H9 (cell line): ENCODE measurements around the gene OLA1. TPM values are rescaled to one million over a fixed set of nuclear protein-coding genes. Genes with fewer than 3 reads are reported as not detected.
"Not testable (repeated sequence)": the region's sequence is repeated elsewhere in the genome, so short reads cannot be mapped to it uniquely, and the experiment has no call there.

ENCODE experiments used
- DNase-seq: peaks from one replicate; pipeline ENCODE4 v3.0.0-alpha.2; 2017
- H2AFZ ChIP-seq: one replicate; pipeline ENCODE4 v1.6.1; 2013; ENCODE audit warnings: mild to moderate bottlenecking, low read length, control low read depth, moderate library complexity
- H2AK5ac ChIP-seq: 2 replicates; pipeline ENCODE4 v1.6.1; 2013; ENCODE audit warnings: low read length, control low read depth, mixed read lengths; ENCODE audit not compliant: insufficient read length
- H2BK120ac ChIP-seq: one replicate; pipeline ENCODE4 v1.6.1; 2013; ENCODE audit warnings: low read depth, mild to moderate bottlenecking, low read length, control low read depth, inconsistent platforms; ENCODE audit not compliant: poor library complexity, severe bottlenecking
- H2BK12ac ChIP-seq: 2 replicates; pipeline ENCODE4 v1.6.1; 2013; ENCODE audit warnings: low read length, control low read depth, mixed read lengths, low read depth; ENCODE audit not compliant: insufficient read length
- H2BK15ac ChIP-seq: 2 replicates; pipeline ENCODE4 v1.6.1; 2013; ENCODE audit warnings: low read depth, low read length, control low read depth
- H2BK20ac ChIP-seq: one replicate; pipeline ENCODE4 v1.6.1; 2013; ENCODE audit warnings: low read depth, mild to moderate bottlenecking, low read length, control low read depth, inconsistent platforms; ENCODE audit not compliant: poor library complexity, severe bottlenecking
- H2BK5ac ChIP-seq: 2 replicates; pipeline ENCODE4 v1.6.1; 2013; ENCODE audit warnings: low read length, control low read depth, mixed read lengths; ENCODE audit not compliant: insufficient read length
- H3K14ac ChIP-seq: 2 replicates; pipeline ENCODE4 v1.6.1; 2013; ENCODE audit warnings: low read length, control low read depth; ENCODE audit not compliant: insufficient read depth
- H3K18ac ChIP-seq: 2 replicates; pipeline ENCODE4 v1.6.1; 2013; ENCODE audit warnings: low read depth, mild to moderate bottlenecking, mixed read lengths, low read length, control low read depth; ENCODE audit not compliant: insufficient read length
- H3K23ac ChIP-seq: 2 replicates; pipeline ENCODE4 v1.6.1; 2013; ENCODE audit warnings: low read length, control low read depth, mixed read lengths, low read depth; ENCODE audit not compliant: insufficient read length
- H3K23me2 ChIP-seq: 2 replicates; pipeline ENCODE4 v1.6.1; 2013; ENCODE audit warnings: low read depth, mild to moderate bottlenecking, mixed read lengths, low read length, control low read depth; ENCODE audit not compliant: insufficient read length, poor library complexity, severe bottlenecking
- H3K27ac ChIP-seq: 2 replicates; pipeline ENCODE4 v1.5.1; 2013; ENCODE audit warnings: low read length, control low read depth, mixed read lengths, low read depth; ENCODE audit not compliant: insufficient read length
- H3K27me3 ChIP-seq: 2 replicates; pipeline ENCODE4 v1.6.1; 2013; ENCODE audit warnings: low read length, control low read depth, inconsistent platforms; ENCODE audit not compliant: insufficient read depth
- H3K4ac ChIP-seq: 2 replicates; pipeline ENCODE4 v1.6.1; 2013; ENCODE audit warnings: low read depth, mild to moderate bottlenecking, control low read depth, inconsistent platforms, low read length, moderate library complexity
- H3K4me1 ChIP-seq: 2 replicates; pipeline ENCODE4 v1.6.1; 2013; ENCODE audit warnings: low read length, control low read depth, inconsistent platforms; ENCODE audit not compliant: insufficient read depth
- H3K4me2 ChIP-seq: 2 replicates; pipeline ENCODE4 v1.6.1; 2013; ENCODE audit warnings: low read length, control low read depth, mixed read lengths; ENCODE audit not compliant: insufficient read length, insufficient read depth
- H3K56ac ChIP-seq: 2 replicates; pipeline ENCODE4 v1.6.1; 2013; ENCODE audit warnings: low read depth, mild to moderate bottlenecking, mixed read lengths, low read length, control low read depth; ENCODE audit not compliant: insufficient read length
- H3K79me1 ChIP-seq: 2 replicates; pipeline ENCODE4 v1.6.1; 2013; ENCODE audit warnings: low read depth, mild to moderate bottlenecking, moderate library complexity, low read length, control low read depth, inconsistent platforms; ENCODE audit not compliant: insufficient read depth, poor library complexity, severe bottlenecking
- H3K79me2 ChIP-seq: 2 replicates; pipeline ENCODE4 v1.6.1; 2013; ENCODE audit warnings: low read length, control low read depth, inconsistent platforms; ENCODE audit not compliant: insufficient read depth
- H3K9ac ChIP-seq: 2 replicates; pipeline ENCODE4 v1.6.1; 2013; ENCODE audit warnings: low read length, control low read depth, mixed read lengths; ENCODE audit not compliant: insufficient read length; ENCODE audit errors: extremely low read depth
- H3K9me3 ChIP-seq: one replicate; pipeline ENCODE4 v1.6.1; 2013; ENCODE audit warnings: low read depth, low read length, inconsistent platforms; ENCODE audit not compliant: control insufficient read depth
- H3T11ph ChIP-seq: one replicate; pipeline ENCODE4 v1.6.1; 2013; ENCODE audit warnings: mild to moderate bottlenecking, low read length, control low read depth, inconsistent platforms
- H4K20me1 ChIP-seq: one replicate; pipeline ENCODE4 v1.6.1; 2013; ENCODE audit not compliant: control insufficient read depth, insufficient read length, insufficient read depth
- H4K5ac ChIP-seq: 2 replicates; pipeline ENCODE4 v1.6.1; 2013; ENCODE audit warnings: low read depth, mild to moderate bottlenecking, mixed read lengths, low read length, control low read depth; ENCODE audit not compliant: insufficient read length
- H4K8ac ChIP-seq: replicated peaks from 2 replicates; pipeline ENCODE4 v1.6.1; 2013; ENCODE audit warnings: low read length, control low read depth, mixed read lengths, low read depth; ENCODE audit not compliant: insufficient read length
- H4K91ac ChIP-seq: 2 replicates; pipeline ENCODE4 v1.6.1; 2013; ENCODE audit warnings: low read depth, mild to moderate bottlenecking, moderate library complexity, mixed read lengths, low read length, control low read depth; ENCODE audit not compliant: insufficient read length
- H3K27ac Mint-ChIP-seq, 3 experiments: 2 replicates in 2 of 3; 3 replicates in 1 of 3; pipeline ENCODE4 v1.8.0; 2020 to 2021; ENCODE audit warnings: mixed read lengths in 3 of 3, mild to moderate bottlenecking in 1 of 3, moderate library complexity in 1 of 3
- H3K27me3 Mint-ChIP-seq: 2 replicates; pipeline ENCODE4 v1.8.0; 2021; ENCODE audit warnings: low read depth, mild to moderate bottlenecking, moderate library complexity, mixed read lengths
- H3K36me3 Mint-ChIP-seq, 3 experiments: 2 replicates in 2 of 3; 3 replicates in 1 of 3; pipeline ENCODE4 v1.8.0; 2020 to 2021; ENCODE audit warnings: low read depth in 3 of 3, mixed read lengths in 3 of 3; ENCODE audit not compliant: insufficient read depth in 1 of 3
- H3K4me1 Mint-ChIP-seq, 2 experiments: 2 replicates each; pipeline ENCODE4 v1.8.0; 2020; ENCODE audit warnings: mixed read lengths in 2 of 2
- H3K4me3 Mint-ChIP-seq, 2 experiments: 2 replicates in 1 of 2; 3 replicates in 1 of 2; pipeline ENCODE4 v1.8.0; 2020 to 2021; ENCODE audit warnings: mild to moderate bottlenecking in 2 of 2, mixed read lengths in 2 of 2, moderate library complexity in 1 of 2
- H3K9me3 Mint-ChIP-seq, 2 experiments: 2 replicates in 1 of 2; 3 replicates in 1 of 2; pipeline ENCODE4 v1.8.0; 2020; ENCODE audit warnings: mild to moderate bottlenecking in 2 of 2, mixed read lengths in 2 of 2, moderate library complexity in 1 of 2
- CTCF ChIP-seq: fragments of 200-600 bp; sonication (generic); conservative IDR thresholded peaks from 3 replicates; pipeline ENCODE4 v1.8.0; 2021; ENCODE audit warnings: antibody characterized with exemption, mild to moderate bottlenecking
- WGBS: extraction: QIAGEN DNeasy Blood & Tissue Kit; methylation state at CpG from one replicate; pipeline ENCODE4 v1.1.7; 2013; ENCODE audit warnings: missing lambda C conversion rate, low lambda C conversion rate, mixed read lengths; ENCODE audit not compliant: insufficient read length; ENCODE audit errors: extremely low coverage; 5-methylcytosine and 5-hydroxymethylcytosine counted together
- total RNA-seq: library from RNA; stranded (reverse); gene quantifications from 2 replicates; pipeline ENCODE4 v1.2.1, GENCODE V29; 2021

The OLA1 gene
- total RNA-seq, 1 experiment from 2014 or later, result 133 TPM

GRCh38 chr2:174246944-174247381 lies 1.4 kb downstream of the OLA1 start:
- Mint-ChIP-seq H3K27ac (no peak overlapping the region), H3K9me3 (no peaks in the 10 kb centered on the region; a peak in 2 of 5 replicates), H3K27me3 (peaks cover 16% of the 10 kb centered on the region), H3K4me1 (peaks cover 21 to 25% of the 10 kb centered on the region in 2 experiments), H3K36me3 (peaks cover 10 to 31% (median 30%) of the 10 kb centered on the region in 3 experiments), H3K4me3 (peak overlapping the region; percentile 67 to 80)
- no peak overlapping the region for H3T11ph ChIP-seq
- H4K5ac ChIP-seq, result no peak overlapping the region
- DNase-seq, result no peak
- no CpG with 5 or more reads among the region's 18 CpGs for WGBS
- no peak overlapping the region for H3K18ac ChIP-seq
- no peak overlapping the region for H2AFZ ChIP-seq
- H2AK5ac ChIP-seq, result no peak overlapping the region
- peaks cover 6% of the 10 kb centered on the region; the same call in 1 of the 2 replicates for H3K79me2 ChIP-seq
- TF ChIP-seq CTCF, result no peak
- no peak overlapping the region for H2BK120ac ChIP-seq
- no peaks in the 10 kb centered on the region for H3K27me3 ChIP-seq
- H4K8ac ChIP-seq, result no peak overlapping the region
- H3K23me2 ChIP-seq, result peaks cover 8% of the 10 kb centered on the region
- H3K23ac ChIP-seq, result no peak overlapping the region
- no peak overlapping the region for H4K91ac ChIP-seq
- no peak overlapping the region for H2BK12ac ChIP-seq
- no peak overlapping the region for H2BK15ac ChIP-seq
- peak overlapping the region; percentile 80 for H3K4me2 ChIP-seq
- no peaks in the 10 kb centered on the region for H3K4me1 ChIP-seq
- no peak overlapping the region for H3K14ac ChIP-seq
- no peak overlapping the region for H2BK20ac ChIP-seq
- no peak overlapping the region for H3K27ac ChIP-seq
- no peak overlapping the region for H3K9ac ChIP-seq
- H3K9me3 ChIP-seq, result no peaks in the 10 kb centered on the region
- peaks cover 3% of the 10 kb centered on the region for H4K20me1 ChIP-seq
- H3K4ac ChIP-seq, result no peak overlapping the region
- peaks cover 2% of the 10 kb centered on the region for H3K79me1 ChIP-seq
- H2BK5ac ChIP-seq, result no peak overlapping the region
- H3K56ac ChIP-seq, result no peak overlapping the region

GRCh38 chr2:174245628-174246027 lies 2.7 kb downstream of the OLA1 start:
- H3K27ac ChIP-seq, H4K20me1 ChIP-seq, H3K4me2 ChIP-seq, H3K23ac ChIP-seq, H2BK20ac ChIP-seq, H3K56ac ChIP-seq, H3K9me3 Mint-ChIP-seq, H3K79me2 ChIP-seq, H3K18ac ChIP-seq, H3K23me2 ChIP-seq, H3K9ac ChIP-seq, H2BK5ac ChIP-seq, H3K9me3 ChIP-seq, H2BK12ac ChIP-seq, H2AK5ac ChIP-seq, H2AFZ ChIP-seq, H2BK120ac ChIP-seq, H3K4me3 Mint-ChIP-seq, H2BK15ac ChIP-seq, H4K5ac ChIP-seq, H3K27me3 ChIP-seq, H3K4ac ChIP-seq, H4K91ac ChIP-seq, H3K14ac ChIP-seq, H3K4me1 ChIP-seq, H3T11ph ChIP-seq, H4K8ac ChIP-seq, DNase-seq, H3K79me1 ChIP-seq: not testable (repeated sequence)
- Mint-ChIP-seq H3K4me1 (peaks cover 21 to 25% of the 10 kb centered on the region in 2 experiments), H3K36me3 (peaks cover 10 to 38% (median 32%) of the 10 kb centered on the region in 3 experiments), H3K27ac (peak overlapping the region in 1 of 3 experiments; percentile 79; a peak in 2 of 7 replicates), H3K27me3 (peaks cover 15% of the 10 kb centered on the region)
- no CpG with 5 or more reads among the region's 6 CpGs for WGBS
